HG02981 (cell line): ENCODE data around the gene DBH.

Source experiments
- ATAC-seq: cut with Tn5 transposase; IDR thresholded peaks from one replicate; pipeline ENCODE4 v1.9.1; 2021; ENCODE audit warnings: mild to moderate bottlenecking, moderate library complexity; ENCODE audit not compliant: unreplicated experiment

Gene DBH

GRCh38 chr9:133604214-133604613 is 31.9 kb upstream of the DBH start:
- ATAC-seq = no peak

DNA sequence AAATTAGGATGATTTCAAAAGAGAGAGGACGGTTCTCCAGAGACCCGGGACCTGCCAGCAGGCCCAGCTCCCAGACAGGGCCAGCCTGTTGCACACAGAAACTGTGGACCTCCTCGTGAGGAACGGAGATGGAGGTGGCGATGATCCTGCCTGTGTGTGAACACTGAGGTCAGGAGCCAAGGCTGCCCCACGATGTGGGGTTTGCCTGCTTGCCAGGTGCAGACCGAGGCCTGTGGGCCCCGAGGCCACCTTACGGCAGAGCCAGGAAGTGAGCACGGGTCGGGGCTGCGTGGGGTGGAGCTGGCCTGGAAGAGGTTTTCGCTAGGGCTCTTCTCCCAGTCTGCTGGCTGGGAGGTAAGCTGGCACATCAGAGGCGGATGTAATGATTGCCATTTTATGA is 31.3 kb upstream of the DBH start:
- ATAC-seq = no peak

GRCh38 chr9:133605446-133605845 is 30.7 kb upstream of the DBH start:
- no peak for ATAC-seq

DNA sequence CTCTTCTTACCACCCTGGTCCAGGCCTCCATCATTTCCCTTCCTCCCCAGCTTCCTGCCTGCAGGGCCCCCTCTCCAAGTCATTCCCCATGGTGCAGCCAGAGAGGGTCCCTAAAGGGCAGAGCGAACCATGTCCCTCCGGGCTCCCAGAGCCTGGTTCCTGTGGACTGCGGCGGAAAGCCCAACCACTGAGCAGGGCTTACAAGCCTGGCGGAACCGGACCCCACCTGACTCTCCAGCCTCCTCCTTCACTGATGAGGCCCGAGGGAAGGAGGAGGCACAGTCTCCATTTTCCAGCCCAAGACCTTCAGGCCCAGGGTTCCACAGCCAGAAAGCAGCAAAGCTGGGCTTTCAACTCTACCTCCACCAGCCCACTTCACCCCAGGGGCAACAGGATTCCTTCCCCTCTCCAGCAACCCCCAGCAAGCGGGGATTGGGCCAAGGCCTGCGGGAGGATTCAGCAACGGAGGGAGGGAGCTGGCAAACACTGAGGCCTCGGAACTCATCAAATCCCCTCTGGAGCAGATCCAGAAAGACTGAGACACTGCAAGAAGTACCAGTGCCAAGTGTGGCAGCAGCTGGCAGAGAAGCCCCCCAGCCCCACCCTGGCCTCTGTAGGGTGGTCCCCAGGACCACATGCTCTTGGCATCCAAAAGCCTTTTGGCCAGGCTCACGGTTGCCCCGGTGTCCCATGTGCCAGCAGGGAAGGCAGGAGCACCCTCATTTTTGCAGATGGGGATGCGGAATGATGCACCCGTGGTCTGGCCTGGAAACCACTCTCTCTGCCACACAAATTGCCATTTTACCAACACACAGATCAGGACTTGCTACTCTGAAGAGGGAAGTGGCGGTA is 30.1 kb upstream of the DBH start:
- no peak for ATAC-seq

- ATAC-seq = no peak
Measured at GRCh38 chr9:133606708-133607025, 29.5 kb upstream of the DBH start.

- ATAC-seq = no peak
Measured at GRCh38 chr9:133607381-133607780, 28.8 kb upstream of the DBH start.

DNA sequence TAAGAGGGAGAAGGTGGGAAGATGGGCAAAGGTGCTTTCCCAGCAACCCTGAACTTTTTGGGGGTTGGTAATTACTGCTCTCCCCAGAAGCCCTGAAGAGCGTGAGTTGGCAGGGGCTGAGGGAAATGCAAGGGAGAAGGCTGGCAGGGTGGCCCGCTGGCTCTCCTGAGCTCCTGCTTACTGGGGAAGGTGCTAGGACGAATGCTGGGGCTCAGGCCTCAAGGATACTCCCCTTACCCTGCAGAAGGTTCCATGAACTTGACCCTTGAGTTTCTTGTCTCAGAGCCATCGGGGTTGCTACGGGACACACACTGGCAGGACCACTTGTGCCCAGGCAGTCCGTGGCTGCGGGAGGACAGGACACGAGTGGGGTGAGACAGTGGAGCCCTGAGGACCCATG is 28.2 kb upstream of the DBH start:
- no peak for ATAC-seq

GRCh38 chr9:133608382-133608781 is 27.8 kb upstream of the DBH start:
- no peak for ATAC-seq

- ATAC-seq = no peak
Measured at GRCh38 chr9:133608889-133609288, 27.3 kb upstream of the DBH start.

DNA sequence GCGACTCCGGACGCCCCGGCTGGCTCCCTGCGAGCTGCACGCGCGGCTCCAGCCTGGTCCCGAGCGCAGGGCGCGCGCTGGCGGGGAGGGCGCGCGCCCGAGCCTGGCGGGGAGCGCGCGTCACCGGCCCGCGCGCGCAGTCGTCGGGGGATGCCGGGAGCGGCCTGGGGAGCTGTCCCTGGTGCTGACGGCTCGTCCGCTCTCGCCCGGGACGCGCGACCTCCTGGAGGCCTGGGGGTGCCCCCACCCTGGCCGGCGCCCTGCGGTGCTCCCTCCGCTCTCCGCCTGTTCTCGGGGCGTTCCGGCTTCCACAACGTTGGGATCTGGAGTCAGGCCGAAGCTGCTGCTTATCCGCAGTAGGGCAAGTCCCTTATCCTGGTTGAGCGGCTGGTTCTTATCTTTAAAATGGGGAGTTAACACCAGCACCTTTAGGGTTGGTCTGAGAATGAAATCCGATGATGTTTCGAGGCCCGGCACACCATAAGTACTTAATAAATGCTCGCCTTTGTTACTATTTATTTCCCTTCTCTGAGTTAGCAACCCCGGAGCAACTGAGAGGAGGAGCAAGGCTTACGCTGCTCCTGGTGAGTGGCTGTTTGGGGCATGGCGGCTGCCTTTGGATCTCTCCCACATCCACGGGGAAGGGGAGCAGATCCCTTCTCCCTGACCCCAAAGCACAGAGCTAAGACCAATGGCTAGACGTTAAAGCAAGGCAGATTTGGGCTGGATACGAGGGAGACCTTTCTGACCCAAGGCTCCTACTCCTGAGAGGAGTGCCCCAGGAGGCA is 26.7 kb upstream of the DBH start, which contains the start of gene FAM163B:
Gene FAM163B, minus strand, starts transcription at position 79 of the 788 bp plus-strand sequence. CDS start 29,166 bp downstream, outside the sequence.
- no peak for ATAC-seq

DNA sequence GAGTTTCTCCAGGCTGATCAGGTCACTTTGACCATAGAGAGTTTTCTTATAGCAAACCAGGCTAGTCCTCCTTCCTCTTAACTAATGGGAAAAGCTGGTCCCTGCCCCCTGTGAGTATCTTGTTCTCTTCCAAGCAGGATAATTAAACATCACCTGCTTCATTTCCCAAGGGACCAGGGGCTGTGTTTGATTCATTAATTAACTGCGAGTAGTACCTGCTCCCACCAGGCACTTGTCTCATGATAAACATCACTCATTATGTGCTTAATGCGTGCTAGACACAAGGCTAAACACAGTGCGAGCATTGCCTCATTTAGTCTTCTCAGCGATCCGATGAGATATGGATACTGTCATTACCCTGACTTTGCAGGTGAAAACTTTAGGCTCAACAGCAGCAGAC is 25.3 kb upstream of the DBH start:
- no peak for ATAC-seq

- no peak for ATAC-seq
Measured at GRCh38 chr9:133612051-133612450, 24.1 kb upstream of the DBH start.

GRCh38 chr9:133612816-133613215 is 23.3 kb upstream of the DBH start:
- no peak for ATAC-seq

DNA sequence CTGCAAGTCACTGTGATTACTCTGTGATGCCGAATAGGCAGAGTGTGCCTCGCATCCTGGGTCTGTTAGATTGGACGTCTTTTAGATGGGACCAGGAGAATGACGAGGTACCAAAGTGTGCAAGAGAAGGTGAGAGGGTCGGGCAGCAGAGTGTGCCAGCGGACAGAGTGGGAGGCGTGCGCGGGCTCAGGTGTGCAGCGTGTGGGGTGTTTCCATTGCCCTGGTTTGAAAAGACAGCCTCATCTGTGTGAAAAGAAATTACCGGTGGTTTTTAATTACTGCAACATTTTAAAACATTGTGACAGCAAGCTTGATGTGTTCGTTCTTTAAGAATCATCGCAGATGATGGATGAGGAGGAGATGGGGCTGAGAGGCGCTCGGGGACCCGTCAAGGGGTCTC is 22.7 kb upstream of the DBH start:
- no peak for ATAC-seq

DNA sequence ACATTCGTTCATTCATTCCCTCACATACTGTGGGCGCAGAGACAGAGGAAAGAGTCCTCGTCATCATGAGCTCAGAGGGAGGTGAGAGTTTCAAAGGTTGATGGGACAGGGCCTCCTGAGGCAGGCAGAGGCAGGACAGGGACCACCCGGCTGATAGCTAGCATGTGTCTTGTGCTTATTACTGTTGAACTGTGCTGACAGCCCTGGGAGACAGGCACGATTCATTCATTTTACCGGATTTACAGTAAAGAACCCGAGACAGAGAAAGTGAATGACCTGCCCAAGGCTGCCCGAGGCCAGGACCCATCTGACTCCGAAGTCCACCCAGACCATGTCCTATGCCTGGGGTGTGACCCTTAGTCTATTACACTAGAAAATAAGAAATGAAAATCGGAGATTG is 22.1 kb upstream of the DBH start:
- no peak for ATAC-seq

DNA sequence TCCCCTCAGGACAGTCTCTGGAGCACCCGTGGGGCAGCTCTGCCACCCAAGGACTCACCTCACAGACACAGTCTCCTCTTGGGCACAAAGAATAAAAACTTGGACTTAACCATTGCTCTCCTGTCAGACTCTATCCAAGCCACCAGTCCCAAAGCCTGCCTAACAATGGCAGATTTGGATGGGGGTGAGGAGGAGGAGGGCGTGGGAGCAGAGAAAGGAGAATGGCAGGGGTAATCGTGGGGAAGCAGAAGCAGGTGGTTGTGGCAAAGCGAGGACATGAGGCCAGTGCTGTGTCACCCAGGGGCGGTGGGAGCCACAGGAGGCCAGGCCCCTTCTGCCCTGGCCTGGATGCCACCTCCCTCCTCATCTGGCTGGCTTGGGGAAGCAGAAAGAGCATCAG is 21.5 kb upstream of the DBH start:
- no peak for ATAC-seq

- no peak for ATAC-seq
Measured at GRCh38 chr9:133615186-133615585, 21.0 kb upstream of the DBH start.

DNA sequence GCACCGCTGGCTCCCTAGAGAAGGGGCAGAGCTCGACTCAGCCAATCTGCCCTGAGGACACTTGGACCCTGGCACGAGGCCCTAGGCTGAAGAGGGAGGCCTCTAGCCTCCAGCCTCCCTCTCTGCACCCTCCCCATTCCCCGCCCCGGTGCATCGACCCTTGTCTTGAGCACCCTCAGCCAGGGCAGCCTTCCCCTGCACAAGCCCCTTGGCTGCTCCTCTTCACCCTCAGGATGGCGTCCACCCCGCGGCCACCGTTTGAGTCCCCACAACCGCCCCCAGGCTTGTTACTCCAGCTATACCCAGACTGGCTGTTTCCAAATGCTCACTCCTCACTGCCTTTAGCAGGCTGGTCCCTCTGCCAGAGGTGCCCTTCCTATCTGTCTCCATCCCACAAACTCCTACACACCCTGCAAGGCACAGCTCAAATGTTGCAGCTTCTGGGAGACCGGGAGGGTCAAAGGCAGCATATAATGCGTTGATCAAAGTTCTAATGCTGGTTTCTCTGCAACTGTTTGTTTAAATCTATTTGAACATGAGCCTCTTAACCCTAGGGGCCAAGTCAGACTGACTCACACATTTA is 20.5 kb upstream of the DBH start:
- ATAC-seq = no peak

DNA sequence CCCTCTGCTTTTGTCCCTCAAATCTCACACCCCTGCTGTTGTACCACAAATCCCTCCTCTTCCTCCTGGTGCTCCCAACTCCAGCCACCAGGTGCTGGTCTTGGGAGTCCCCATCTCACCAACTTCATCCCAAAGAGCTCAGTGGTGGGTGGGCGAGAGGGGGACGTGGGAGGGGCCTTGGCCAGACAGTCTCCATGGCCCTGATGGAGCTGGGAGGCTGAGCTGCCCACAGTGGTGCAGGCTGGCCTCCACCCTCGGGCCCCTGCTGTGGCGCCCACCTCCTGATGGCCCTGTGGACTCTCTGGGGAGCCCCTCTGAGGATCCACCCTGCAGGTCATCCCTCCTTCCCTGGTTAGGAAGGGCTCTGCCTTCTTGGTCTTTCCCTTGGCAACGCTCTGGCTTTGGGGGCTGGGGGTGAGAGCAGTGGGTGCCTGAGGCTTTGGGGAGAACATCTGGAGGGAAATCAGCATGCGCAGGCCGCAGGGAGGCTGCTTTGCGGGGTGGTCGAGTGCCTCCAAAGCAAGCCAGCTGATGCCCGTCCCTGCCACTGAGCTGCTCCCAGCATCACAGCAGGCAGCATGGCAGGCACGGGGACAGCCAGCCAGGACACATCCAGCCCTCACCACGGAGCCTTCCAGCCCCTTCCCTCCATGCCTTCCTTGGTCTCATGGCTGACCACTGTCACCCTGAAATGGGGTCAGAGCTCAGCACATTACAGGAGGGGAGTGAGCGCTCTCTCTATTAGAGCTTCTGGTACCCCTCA is 19.3 kb upstream of the DBH start:
- no peak for ATAC-seq

- no peak for ATAC-seq
Measured at GRCh38 chr9:133618726-133619125, 17.4 kb upstream of the DBH start.

GRCh38 chr9:133619791-133620190 is 16.4 kb upstream of the DBH start:
- ATAC-seq = no peak
